Mesenchymal stem cell (in vitro differentiated cells and primary cell): ENCODE results near the gene DOCK8.

Experiments used
- DNase-seq: peaks from one replicate; pipeline ENCODE4 v3.0.0-alpha.2; 2013
- H2AFZ ChIP-seq: one replicate; pipeline ENCODE4 v1.6.1; 2013; ENCODE audit warnings: low read depth, mild to moderate bottlenecking, control low read depth, inconsistent platforms, low read length, moderate library complexity
- H2AK5ac ChIP-seq: 2 replicates; pipeline ENCODE4 v1.6.1; 2013; ENCODE audit warnings: low read length, moderate library complexity, mild to moderate bottlenecking, inconsistent platforms; ENCODE audit not compliant: severe bottlenecking
- H2BK120ac ChIP-seq: one replicate; pipeline ENCODE4 v1.6.1; 2013; ENCODE audit warnings: low read depth, mild to moderate bottlenecking, inconsistent platforms, low read length, moderate library complexity
- H2BK12ac ChIP-seq, 2 experiments: one replicate each; pipeline ENCODE4 v1.6.1; 2013; ENCODE audit warnings: inconsistent platforms in 2 of 2, low read length in 2 of 2, mild to moderate bottlenecking in 2 of 2, moderate library complexity in 2 of 2, control low read depth in 1 of 2
- H2BK15ac ChIP-seq: one replicate; pipeline ENCODE4 v1.6.1; 2013; ENCODE audit warnings: mild to moderate bottlenecking, low read depth, inconsistent platforms; ENCODE audit not compliant: poor library complexity, severe bottlenecking
- H2BK5ac ChIP-seq: 2 replicates; pipeline ENCODE4 v1.6.1; 2013; ENCODE audit warnings: low read depth, mild to moderate bottlenecking, low read length, control low read depth, inconsistent platforms; ENCODE audit not compliant: poor library complexity, severe bottlenecking
- H3K14ac ChIP-seq, 2 experiments: one replicate each; pipeline ENCODE4 v1.6.1; 2013; ENCODE audit warnings: inconsistent platforms in 2 of 2, low read length in 2 of 2, control low read depth in 1 of 2, mild to moderate bottlenecking in 1 of 2, moderate library complexity in 1 of 2
- H3K18ac ChIP-seq, 2 experiments: one replicate each; pipeline ENCODE4 v1.6.1; 2013; ENCODE audit warnings: inconsistent platforms in 2 of 2, low read length in 2 of 2, control low read depth in 1 of 2, low read depth in 1 of 2, mild to moderate bottlenecking in 1 of 2
- H3K23ac ChIP-seq, 2 experiments: one replicate each; pipeline ENCODE4 v1.6.1; 2013; ENCODE audit warnings: inconsistent platforms in 2 of 2, low read length in 2 of 2, mild to moderate bottlenecking in 2 of 2, moderate library complexity in 2 of 2, control low read depth in 1 of 2
- H3K27ac ChIP-seq: 2 replicates; pipeline ENCODE4 v1.5.1; 2013; ENCODE audit warnings: mild to moderate bottlenecking, moderate library complexity, low read length, control low read depth, inconsistent platforms; ENCODE audit not compliant: poor library complexity, severe bottlenecking
- H3K27me3 ChIP-seq, 2 experiments: 2 replicates each; pipeline versions ENCODE4 v1.6.1 to v1.7.0; 2013; ENCODE audit warnings: low read length in 2 of 2, mild to moderate bottlenecking in 2 of 2, moderate library complexity in 2 of 2, control low read depth in 1 of 2, inconsistent platforms in 1 of 2; ENCODE audit not compliant: control insufficient read depth in 1 of 2, insufficient read depth in 1 of 2
- H3K36me3 ChIP-seq, 2 experiments: 2 replicates each; pipeline versions ENCODE4 v1.6.1 to v1.7.0; 2013; ENCODE audit warnings: low read length in 2 of 2, control low read depth in 1 of 2, inconsistent platforms in 1 of 2, low read depth in 1 of 2, mild to moderate bottlenecking in 1 of 2; ENCODE audit not compliant: insufficient read depth in 2 of 2, control insufficient read depth in 1 of 2
- H3K4ac ChIP-seq, 2 experiments: one replicate each; pipeline ENCODE4 v1.6.1; 2013; ENCODE audit warnings: inconsistent platforms in 2 of 2, low read length in 2 of 2, mild to moderate bottlenecking in 2 of 2, moderate library complexity in 2 of 2, control low read depth in 1 of 2, low read depth in 1 of 2
- H3K4me1 ChIP-seq: 2 replicates; pipeline ENCODE4 v1.6.1; 2013; ENCODE audit warnings: low read depth, low read length, control low read depth; ENCODE audit not compliant: control insufficient read depth, insufficient read depth
- H3K4me2 ChIP-seq: 2 replicates; pipeline ENCODE4 v1.6.1; 2013; ENCODE audit warnings: low read length, mild to moderate bottlenecking, inconsistent platforms; ENCODE audit not compliant: poor library complexity, severe bottlenecking
- H3K4me3 ChIP-seq, 2 experiments: 2 replicates each; pipeline versions ENCODE4 v1.5.1 to v1.7.0; 2013; ENCODE audit warnings: low read length in 2 of 2, mild to moderate bottlenecking in 2 of 2, control low read depth in 1 of 2, low read depth in 1 of 2; ENCODE audit not compliant: insufficient read depth in 1 of 2
- H3K79me1 ChIP-seq: replicated peaks from 2 replicates; pipeline ENCODE4 v1.6.1; 2013; ENCODE audit warnings: mild to moderate bottlenecking, control low read depth, low read length, inconsistent platforms; ENCODE audit not compliant: poor library complexity, severe bottlenecking
- H3K9ac ChIP-seq: 2 replicates; pipeline ENCODE4 v1.7.0; 2013; ENCODE audit warnings: mild to moderate bottlenecking, low read length, moderate library complexity
- H3K9me3 ChIP-seq: 2 replicates; pipeline ENCODE4 v1.7.0; 2013; ENCODE audit warnings: mild to moderate bottlenecking, low read length; ENCODE audit not compliant: control insufficient read depth
- H4K8ac ChIP-seq: one replicate; pipeline ENCODE4 v1.6.1; 2013; ENCODE audit warnings: inconsistent platforms, mild to moderate bottlenecking, low read length, moderate library complexity
- H4K91ac ChIP-seq: one replicate; pipeline ENCODE4 v1.6.1; 2013; ENCODE audit warnings: mild to moderate bottlenecking, low read length, inconsistent platforms
- WGBS: methylation state at CpG from one replicate; pipeline ENCODE4 v1.1.7; 2013; ENCODE audit warnings: mixed read lengths; 5-methylcytosine and 5-hydroxymethylcytosine counted together

Gene DOCK8

GRCh38 chr9:488448-488847 lies 273.8 kb downstream of the DOCK8 start:
- H3K4me3 ChIP-seq: no peak overlapping the region
- H3K4ac ChIP-seq: no peak overlapping the region
- no peak overlapping the region for H3K4me2 ChIP-seq
- no peak overlapping the region for H3K9ac ChIP-seq
- no peak overlapping the region for H3K27ac ChIP-seq
- H3K4me1 ChIP-seq: no peaks in the 10 kb centered on the region
- no peak overlapping the region for H2BK12ac ChIP-seq
- H3K36me3 ChIP-seq: no peaks in the 10 kb centered on the region
- no peak overlapping the region for H2BK120ac ChIP-seq
- H3K27me3 ChIP-seq: peaks cover 0 to 3% of the 10 kb centered on the region in 2 experiments
- H2AFZ ChIP-seq: no peak overlapping the region
- no peak overlapping the region for H2BK5ac ChIP-seq
- H4K91ac ChIP-seq: no peak overlapping the region
- H3K9me3 ChIP-seq: peaks cover 10% of the 10 kb centered on the region
- DNase-seq: no peak
- H3K23ac ChIP-seq: no peak overlapping the region
- no peaks in the 10 kb centered on the region for H3K79me1 ChIP-seq
- H2BK15ac ChIP-seq: no peak overlapping the region
- H4K8ac ChIP-seq: no peak overlapping the region
- no peak overlapping the region for H3K14ac ChIP-seq
- no peak overlapping the region for H3K18ac ChIP-seq
- 100% methylated on average over 2 of the region's 2 CpGs for WGBS
- H2AK5ac ChIP-seq: no peak overlapping the region

GRCh38 chr9:489198-490197 lies 274.8 kb downstream of the DOCK8 start:
- H3K4me1 ChIP-seq: no peaks in the 10 kb centered on the region
- DNase-seq: no peak
- WGBS: 37% methylated on average over 3 of the region's 7 CpGs

GRCh38 chr9:494764-495163 lies 280.1 kb downstream of the DOCK8 start:
- no CpG with 5 or more reads among the region's 1 CpG for WGBS
- Histone ChIP-seq H2AFZ (no peak overlapping the region), H4K91ac (no peak overlapping the region), H3K79me1 (no peaks in the 10 kb centered on the region), H3K36me3 (no peaks in the 10 kb centered on the region), H3K27me3 (peaks cover 4 to 8% of the 10 kb centered on the region in 2 experiments), H3K23ac (no peak overlapping the region), H2BK12ac (no peak overlapping the region), H3K4me3 (no peak overlapping the region), H2BK15ac (no peak overlapping the region), H3K9ac (no peak overlapping the region), H3K14ac (no peak overlapping the region), H2BK5ac (no peak overlapping the region), H3K4me1 (no peaks in the 10 kb centered on the region), H2AK5ac (no peak overlapping the region), H4K8ac (no peak overlapping the region), H3K4ac (no peak overlapping the region), H3K4me2 (no peak overlapping the region), H3K18ac (no peak overlapping the region), H3K9me3 (no peaks in the 10 kb centered on the region), H3K27ac (no peak overlapping the region), H2BK120ac (no peak overlapping the region)
- DNase-seq: no peak

More at GRCh38 chr9:489198-490197, 274.8 kb downstream of the DOCK8 start:
- no peak overlapping the region for H3K18ac ChIP-seq
- no peak overlapping the region for H2BK120ac ChIP-seq
- no peak overlapping the region for H2BK12ac ChIP-seq
- no peak overlapping the region for H3K14ac ChIP-seq
- H2BK15ac ChIP-seq: no peak overlapping the region
- H3K4me3 ChIP-seq: no peak overlapping the region
- no peak overlapping the region for H4K91ac ChIP-seq
- H3K23ac ChIP-seq: no peak overlapping the region
- H2AFZ ChIP-seq: no peak overlapping the region
- H3K9ac ChIP-seq: no peak overlapping the region
- H3K9me3 ChIP-seq: peaks cover 2% of the 10 kb centered on the region
- H3K4ac ChIP-seq: no peak overlapping the region
- H3K27ac ChIP-seq: no peak overlapping the region
- H3K4me2 ChIP-seq: no peak overlapping the region
- H3K79me1 ChIP-seq: no peaks in the 10 kb centered on the region
- no peak overlapping the region for H4K8ac ChIP-seq
- no peak overlapping the region for H2BK5ac ChIP-seq
- no peaks in the 10 kb centered on the region for H3K36me3 ChIP-seq
- H3K27me3 ChIP-seq: no peaks in the 10 kb centered on the region
- H2AK5ac ChIP-seq: no peak overlapping the region

GRCh38 chr9:495739-496138 lies 281.1 kb downstream of the DOCK8 start:
- no peak overlapping the region for H3K27ac ChIP-seq
- H3K14ac ChIP-seq: no peak overlapping the region
- no peak overlapping the region for H2BK5ac ChIP-seq
- no peak overlapping the region for H3K18ac ChIP-seq
- H2AK5ac ChIP-seq: no peak overlapping the region
- H3K4me3 ChIP-seq: no peak overlapping the region
- no peaks in the 10 kb centered on the region for H3K4me1 ChIP-seq
- no CpG with 5 or more reads among the region's 1 CpG for WGBS
- no peak for DNase-seq
- no peak overlapping the region for H4K91ac ChIP-seq
- no peaks in the 10 kb centered on the region for H3K9me3 ChIP-seq
- no peak overlapping the region for H2BK15ac ChIP-seq
- no peak overlapping the region for H3K4ac ChIP-seq
- peaks cover 6 to 16% of the 10 kb centered on the region in 2 experiments for H3K27me3 ChIP-seq
- no peak overlapping the region for H4K8ac ChIP-seq
- no peaks in the 10 kb centered on the region for H3K36me3 ChIP-seq
- H2BK120ac ChIP-seq: no peak overlapping the region
- no peak overlapping the region for H3K9ac ChIP-seq
- H3K79me1 ChIP-seq: no peaks in the 10 kb centered on the region
- H2BK12ac ChIP-seq: no peak overlapping the region
- no peak overlapping the region for H3K4me2 ChIP-seq
- H3K23ac ChIP-seq: no peak overlapping the region
- H2AFZ ChIP-seq: no peak overlapping the region
